WTC11 (cell line): ENCODE results near the gene MAP4K3. TPM values are rescaled to one million over a fixed set of nuclear protein-coding genes. Genes with fewer than 3 reads are reported as not detected.

Source experiments
- ATAC-seq: fragments of 200-7000 bp; cut with Tn5 transposase; 2 replicates; pipeline ENCODE4 v1.10.0; 2021; ENCODE audit warnings: mild to moderate bottlenecking, moderate library complexity
- CTCF ChIA-PET: fragments of 300-600 bp; sonication (Branson Sonifier 250); formaldehyde crosslinking; loops from one replicate; lab custom pipeline; 2021; ENCODE audit warnings: antibody characterized with exemption; lab: Charles Lee
- POLR2A ChIA-PET: fragments of 350-600 bp; sonication (Branson Sonifier 250); formaldehyde crosslinking; loops from one replicate; lab custom pipeline; 2021; ENCODE audit warnings: antibody characterized with exemption; lab: Charles Lee
- DNase-seq: peaks from one replicate; pipeline ENCODE4 v3.0.0; 2021; ENCODE audit warnings: low spot score
- H3K27ac Mint-ChIP-seq: 2 replicates; pipeline ENCODE4 v1.8.0; 2021; ENCODE audit warnings: mixed read lengths
- H3K27me3 Mint-ChIP-seq: 2 replicates; pipeline ENCODE4 v1.8.0; 2021; ENCODE audit warnings: low read depth, mild to moderate bottlenecking, moderate library complexity, mixed read lengths
- H3K36me3 Mint-ChIP-seq: 2 replicates; pipeline ENCODE4 v1.8.0; 2021; ENCODE audit warnings: mixed read lengths
- H3K4me1 Mint-ChIP-seq: 2 replicates; pipeline ENCODE4 v1.8.0; 2022; ENCODE audit warnings: mixed read lengths
- H3K4me3 Mint-ChIP-seq: 2 replicates; pipeline ENCODE4 v1.8.0; 2021; ENCODE audit warnings: mild to moderate bottlenecking, moderate library complexity, mixed read lengths
- H3K9me3 Mint-ChIP-seq: 2 replicates; pipeline ENCODE4 v1.8.0; 2021; ENCODE audit warnings: mixed read lengths
- ARID4B ChIP-seq: sonication (generic); formaldehyde crosslinking; IDR thresholded peaks from 2 replicates; pipeline ENCODE4 v1.8.0; 2023; ENCODE audit warnings: missing genetic modification reagents, mild to moderate bottlenecking, borderline replicate concordance
- ATF3 ChIP-seq: sonication (generic); formaldehyde crosslinking; conservative IDR thresholded peaks from 2 replicates; pipeline ENCODE4 v1.8.1; 2022; ENCODE audit warnings: mild to moderate bottlenecking, missing genetic modification reagents
- E2F1 ChIP-seq: sonication (generic); formaldehyde crosslinking; IDR thresholded peaks from 2 replicates; pipeline ENCODE4 v1.8.0; 2022; ENCODE audit warnings: mild to moderate bottlenecking, missing genetic modification reagents
- ETV6 ChIP-seq: sonication (generic); formaldehyde crosslinking; IDR thresholded peaks from 2 replicates; pipeline ENCODE4 v1.8.1; 2022; ENCODE audit warnings: mild to moderate bottlenecking, missing genetic modification reagents
- IRF1 ChIP-seq: sonication (generic); formaldehyde crosslinking; IDR thresholded peaks from 2 replicates; pipeline ENCODE4 v1.8.0; 2023; ENCODE audit warnings: missing genetic modification reagents
- JUN ChIP-seq: sonication (generic); formaldehyde crosslinking; IDR thresholded peaks from 2 replicates; pipeline ENCODE4 v1.8.0; 2023; ENCODE audit warnings: mild to moderate bottlenecking, missing genetic modification reagents
- NR1H2 ChIP-seq: sonication (generic); formaldehyde crosslinking; IDR thresholded peaks from 2 replicates; pipeline ENCODE4 v1.9.0; 2021; ENCODE audit warnings: mild to moderate bottlenecking, moderate library complexity, missing genetic modification reagents
- SMAD4 ChIP-seq: sonication (generic); formaldehyde crosslinking; IDR thresholded peaks from 2 replicates; pipeline ENCODE4 v1.8.0; 2022; ENCODE audit warnings: mild to moderate bottlenecking, missing genetic modification reagents
- STAT6 ChIP-seq: sonication (generic); formaldehyde crosslinking; conservative IDR thresholded peaks from 2 replicates; pipeline ENCODE4 v1.8.1; 2023; ENCODE audit warnings: mild to moderate bottlenecking, low read depth, missing genetic modification reagents, moderate library complexity
- TEAD1 ChIP-seq: sonication (generic); formaldehyde crosslinking; IDR thresholded peaks from 2 replicates; pipeline ENCODE4 v1.8.0; 2022; ENCODE audit warnings: mild to moderate bottlenecking, missing genetic modification reagents
- ZMAT4 ChIP-seq: fragments of 250-450 bp; sonication (Bioruptor Pico); IDR thresholded peaks from 2 replicates; pipeline ENCODE4 v1.9.0; 2021; ENCODE audit warnings: mild to moderate bottlenecking
- ZNF121 ChIP-seq: sonication (generic); formaldehyde crosslinking; IDR thresholded peaks from 2 replicates; pipeline ENCODE4 v1.8.0; 2023; ENCODE audit warnings: missing genetic modification reagents
- ZNF219 ChIP-seq: sonication (generic); formaldehyde crosslinking; IDR thresholded peaks from 2 replicates; pipeline ENCODE4 v1.8.0; 2023; ENCODE audit warnings: missing genetic modification reagents, mild to moderate bottlenecking, borderline replicate concordance
- ZNF425 ChIP-seq: fragments of 250-450 bp; sonication (Bioruptor Pico); conservative IDR thresholded peaks from 2 replicates; pipeline ENCODE4 v1.9.0; 2021; ENCODE audit warnings: mild to moderate bottlenecking
- ZNF512 ChIP-seq: sonication (generic); formaldehyde crosslinking; IDR thresholded peaks from 2 replicates; pipeline ENCODE4 v1.8.1; 2022; ENCODE audit warnings: missing genetic modification reagents, borderline replicate concordance
- total RNA-seq: library from RNA; stranded (reverse); gene quantifications from 3 replicates; pipeline ENCODE4 v1.2.3, GENCODE V29; 2021

The MAP4K3 gene
- total RNA-seq, 1 experiment from 2014 or later, result 73.2 TPM

- POLR2A ChIA-PET, result no interaction called here
- no peak overlapping the region for H3K27ac Mint-ChIP-seq
- ATAC-seq, result no peak
Measured at GRCh38 chr2:39451954-39452353, 14.9 kb upstream of the MAP4K3 start.

GRCh38 chr2:39448169-39448502 is 11.1 kb upstream of the MAP4K3 start:
- Mint-ChIP-seq H3K4me1 (peaks cover 4% of the 10 kb centered on the region), H3K4me3 (no peak overlapping the region), H3K27me3 (no peaks in the 10 kb centered on the region), H3K27ac (no peak overlapping the region), H3K9me3 (peaks cover under 1% of the 10 kb centered on the region; the same call in 1 of the 2 replicates), H3K36me3 (peaks cover 11% of the 10 kb centered on the region)
- CTCF ChIA-PET, result no interaction called here
- DNase-seq, result no peak
- no peak for ATAC-seq
- POLR2A ChIA-PET, result no interaction called here
- TF ChIP-seq ZNF512, result no peak
- TF ChIP-seq ZNF425 (CRISPR knock-in tag), result no peak
- TF ChIP-seq ZNF121, result no peak
- no peak for TF ChIP-seq STAT6 (CRISPR knock-in tag)
- TF ChIP-seq TEAD1 (CRISPR knock-in tag), result no peak
- no peak for TF ChIP-seq JUN (CRISPR knock-in tag)

More at GRCh38 chr2:39451954-39452353, 14.9 kb upstream of the MAP4K3 start:
- CTCF ChIA-PET, result no interaction called here
- peaks cover 4% of the 10 kb centered on the region for H3K4me1 Mint-ChIP-seq
- H3K4me3 Mint-ChIP-seq, result no peak overlapping the region
- DNase-seq, result no peak
- H3K27me3 Mint-ChIP-seq, result no peaks in the 10 kb centered on the region
- H3K9me3 Mint-ChIP-seq, result no peaks in the 10 kb centered on the region; the same call in 1 of the 2 replicates
- TF ChIP-seq ARID4B (CRISPR knock-in tag), result no peak
- TF ChIP-seq E2F1 (CRISPR knock-in tag), result no peak
- no peak for TF ChIP-seq ZMAT4 (CRISPR knock-in tag)
- TF ChIP-seq ATF3 (CRISPR knock-in tag), result no peak
- TF ChIP-seq NR1H2, result no peak
- TF ChIP-seq IRF1, result no peak
- no peak for TF ChIP-seq ETV6 (CRISPR knock-in tag)
- no peak for TF ChIP-seq ZNF219 (CRISPR knock-in tag)
- TF ChIP-seq SMAD4 (CRISPR knock-in tag), result no peak
- peaks cover 14% of the 10 kb centered on the region for H3K36me3 Mint-ChIP-seq
